Medulla oblongata (tissue), 1 donor: ENCODE results near the gene BOK.

Experiments used
- DNase-seq: peaks from one replicate; pipeline ENCODE4 v3.0.0-alpha.2; 2015; ENCODE audit errors: extremely low spot score

The BOK gene

DNA sequence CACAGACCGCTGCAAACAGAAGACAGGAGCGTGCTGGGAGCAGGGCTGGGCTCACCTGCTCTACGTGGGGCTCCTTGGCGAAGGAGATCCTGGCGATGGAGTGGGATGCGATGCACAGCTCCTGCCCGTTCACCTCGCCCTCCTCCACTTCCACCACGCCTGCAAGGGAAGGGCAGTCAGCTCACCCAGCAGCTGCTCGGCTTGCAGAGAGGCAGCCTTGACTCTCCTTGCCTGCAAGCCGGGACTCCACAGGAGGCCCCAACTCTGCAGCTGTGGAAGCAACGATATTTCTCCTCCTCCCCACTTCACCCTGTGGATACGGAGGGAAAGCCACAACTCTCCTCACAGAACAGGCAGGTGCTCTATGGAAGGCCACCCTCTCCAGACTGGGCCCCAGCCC, 43.3 kb downstream of the BOK start:
- DNase-seq = no peak

DNA sequence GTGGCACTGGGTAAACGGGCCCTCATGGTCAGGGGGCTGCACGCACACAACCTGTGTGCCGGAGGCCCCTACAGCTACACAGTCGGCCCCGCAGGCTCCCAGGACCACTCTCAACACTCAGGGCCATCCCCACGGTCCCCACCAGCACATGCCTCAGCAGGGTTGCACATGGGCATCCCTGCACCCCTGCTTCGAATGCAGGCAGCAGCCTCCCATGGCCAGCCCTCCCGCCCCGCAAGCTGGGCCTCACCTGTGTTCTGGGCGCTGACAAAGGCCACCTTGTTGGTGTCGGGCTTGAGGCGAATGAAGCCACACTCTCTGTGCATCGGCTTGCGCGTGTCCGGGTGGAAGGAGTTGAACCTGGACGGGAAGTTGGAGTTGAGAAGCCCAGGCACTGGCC, 44.2 kb downstream of the BOK start:
- no peak for DNase-seq

DNA sequence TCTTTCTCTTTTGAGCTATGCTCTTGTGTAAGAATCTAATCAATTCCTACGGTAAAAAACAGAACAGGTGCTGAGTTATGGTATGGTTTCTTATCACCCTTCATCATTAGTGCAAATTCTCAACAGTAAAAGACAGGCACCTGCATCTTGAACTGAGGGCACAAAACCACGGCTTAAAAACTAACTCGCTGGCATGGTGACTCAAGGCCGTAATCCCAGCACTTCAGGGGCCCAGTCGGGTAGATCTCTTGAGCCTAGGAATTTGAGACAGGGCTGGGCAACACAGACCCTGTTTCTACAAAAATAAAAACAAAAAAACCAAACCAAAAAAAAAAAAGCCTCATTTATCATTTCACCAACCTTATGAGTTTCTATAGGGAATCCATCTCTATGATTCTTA, 45.1 kb downstream of the BOK start:
- DNase-seq = no peak

DNA sequence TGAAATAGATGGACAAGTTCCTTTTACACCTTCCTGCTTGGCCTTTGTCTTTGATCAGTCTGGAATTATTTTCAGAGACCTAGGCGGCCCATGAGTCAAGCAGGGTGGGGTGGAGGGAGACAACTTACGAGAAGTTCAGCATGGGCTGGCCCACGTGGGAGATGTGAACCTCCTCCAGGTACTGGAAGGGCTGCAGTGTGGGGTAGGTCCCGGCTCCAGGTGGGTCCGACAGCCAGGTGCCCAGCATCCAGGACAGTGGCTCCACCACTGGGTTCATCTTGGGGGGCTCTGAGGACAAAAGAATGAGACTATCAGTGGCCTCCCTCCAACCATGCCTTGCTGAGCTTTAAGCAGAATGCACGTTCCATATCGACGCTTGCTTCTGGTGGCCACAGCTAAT, 47.6 kb downstream of the BOK start:
- no peak for DNase-seq

DNA sequence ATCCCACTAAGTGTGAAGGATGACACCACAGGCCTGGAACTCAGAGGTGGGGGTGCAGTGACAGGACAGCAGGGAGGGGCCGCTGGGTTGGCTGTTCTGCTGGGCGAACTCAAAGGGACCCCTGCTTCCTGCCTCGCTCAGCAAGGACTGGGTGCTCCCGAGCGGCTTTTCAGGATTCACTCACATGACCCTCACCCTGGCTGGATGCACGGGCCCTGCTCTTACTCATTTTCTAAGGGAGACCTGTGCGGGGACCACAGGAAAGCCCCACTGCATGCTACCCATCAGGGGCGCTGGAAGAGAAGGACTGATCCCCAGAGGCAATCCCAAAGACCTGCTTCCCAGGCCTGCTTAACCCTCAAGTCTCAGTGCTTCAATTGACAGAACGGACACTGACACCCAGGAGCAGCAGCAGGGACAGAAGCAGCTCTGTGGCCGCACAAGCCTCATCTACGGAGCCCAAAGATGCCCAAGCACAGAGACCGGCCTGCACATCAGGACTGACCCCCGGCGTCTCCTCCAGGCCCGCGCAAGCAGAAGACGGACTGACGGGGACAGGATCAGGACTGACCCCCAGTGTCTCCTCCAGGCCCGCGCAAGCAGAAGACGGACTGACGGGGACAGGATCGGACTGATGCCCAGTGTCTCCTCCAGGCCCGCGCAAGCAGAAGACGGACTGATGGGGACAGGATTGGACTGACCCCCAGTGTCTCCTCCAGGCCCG, 48.8 kb downstream of the BOK start:
- DNase-seq = no peak

DNA sequence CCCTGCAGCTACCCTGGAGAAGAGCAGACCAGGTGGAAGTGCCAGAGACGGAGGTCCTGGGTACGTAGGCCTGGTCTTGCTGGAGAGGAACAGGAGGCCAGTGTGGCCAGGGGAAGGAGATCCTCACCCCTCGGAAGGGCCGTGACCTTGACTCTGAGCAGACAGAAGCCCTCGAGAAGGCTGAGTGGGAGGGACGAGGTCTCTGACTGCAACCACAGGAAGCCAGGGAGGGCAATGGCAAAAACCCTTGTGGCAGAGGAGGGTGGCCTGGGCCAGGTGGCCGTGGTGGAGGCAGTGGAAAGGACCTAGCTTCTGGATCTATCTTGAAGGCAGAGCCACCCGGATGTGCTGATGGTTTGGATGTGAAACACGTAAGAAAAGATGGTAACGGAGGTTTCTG, 50.3 kb downstream of the BOK start:
- no peak for DNase-seq

DNA sequence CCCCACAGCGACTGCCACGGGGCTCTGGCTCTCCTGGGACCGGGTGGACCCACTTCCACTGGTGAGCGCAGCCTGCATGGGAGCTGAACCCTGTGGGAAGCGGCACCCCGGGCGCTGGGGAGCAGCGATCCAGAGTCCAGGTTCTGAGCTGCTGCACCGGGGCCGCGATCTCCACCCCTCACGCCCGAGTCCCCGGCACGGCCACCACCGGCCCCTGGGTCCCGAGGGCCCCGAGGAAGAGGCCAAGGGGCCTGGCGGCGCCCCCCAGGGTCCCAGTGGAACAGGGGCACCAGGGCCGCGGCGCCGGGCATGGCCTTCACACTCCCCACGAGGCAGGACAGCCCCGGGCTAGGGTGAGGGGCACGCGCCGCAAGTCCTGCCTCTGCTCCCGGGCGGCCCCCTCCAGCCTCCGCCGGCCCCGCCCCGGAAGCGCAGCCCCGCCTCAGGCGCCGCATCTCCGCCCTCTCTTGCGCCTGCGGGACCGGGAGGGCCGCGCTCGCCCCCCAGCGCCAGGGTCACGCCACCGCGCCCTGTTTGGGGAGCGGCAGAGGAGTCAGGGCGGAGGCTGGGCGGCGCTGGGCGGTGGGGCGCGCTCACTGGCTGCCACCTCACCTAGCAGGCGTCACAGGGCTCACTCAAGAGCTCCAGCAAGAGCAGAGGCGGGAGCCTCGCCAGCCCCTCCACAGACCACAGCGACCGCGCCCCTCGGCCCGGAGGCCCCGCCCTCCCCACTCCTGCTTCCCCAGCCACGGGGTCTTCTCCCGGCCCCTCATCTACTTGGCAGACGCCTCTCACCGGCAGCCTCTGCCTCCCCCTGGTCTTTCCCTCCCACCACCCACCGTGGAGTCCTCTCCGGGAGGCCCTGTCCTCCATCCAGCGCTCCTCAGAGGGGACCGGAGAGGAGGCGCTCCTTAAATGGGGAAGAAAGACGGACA, 51.6 kb downstream of the BOK start:
- DNase-seq = peak; percentile 71

DNA sequence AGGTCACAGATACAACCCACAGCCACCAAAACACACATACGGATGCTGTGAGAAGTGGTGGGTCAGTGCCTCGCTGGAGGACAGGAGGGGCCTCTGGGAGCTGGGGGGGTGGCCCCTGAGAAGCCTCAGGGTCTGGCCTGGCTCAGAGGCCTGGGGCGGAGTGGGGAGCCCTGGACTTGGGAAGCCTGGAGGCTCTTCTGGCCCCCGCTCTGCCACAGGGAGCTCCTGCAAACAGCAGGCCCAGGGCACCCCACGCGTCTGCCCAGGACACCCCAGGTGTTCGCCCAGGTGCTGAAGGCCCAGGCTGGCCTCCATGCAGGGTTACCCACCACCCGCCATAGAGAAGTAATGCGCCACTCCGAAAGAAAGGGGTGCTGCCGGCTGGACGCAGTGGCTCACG, 52.5 kb downstream of the BOK start:
- DNase-seq = no peak

DNA sequence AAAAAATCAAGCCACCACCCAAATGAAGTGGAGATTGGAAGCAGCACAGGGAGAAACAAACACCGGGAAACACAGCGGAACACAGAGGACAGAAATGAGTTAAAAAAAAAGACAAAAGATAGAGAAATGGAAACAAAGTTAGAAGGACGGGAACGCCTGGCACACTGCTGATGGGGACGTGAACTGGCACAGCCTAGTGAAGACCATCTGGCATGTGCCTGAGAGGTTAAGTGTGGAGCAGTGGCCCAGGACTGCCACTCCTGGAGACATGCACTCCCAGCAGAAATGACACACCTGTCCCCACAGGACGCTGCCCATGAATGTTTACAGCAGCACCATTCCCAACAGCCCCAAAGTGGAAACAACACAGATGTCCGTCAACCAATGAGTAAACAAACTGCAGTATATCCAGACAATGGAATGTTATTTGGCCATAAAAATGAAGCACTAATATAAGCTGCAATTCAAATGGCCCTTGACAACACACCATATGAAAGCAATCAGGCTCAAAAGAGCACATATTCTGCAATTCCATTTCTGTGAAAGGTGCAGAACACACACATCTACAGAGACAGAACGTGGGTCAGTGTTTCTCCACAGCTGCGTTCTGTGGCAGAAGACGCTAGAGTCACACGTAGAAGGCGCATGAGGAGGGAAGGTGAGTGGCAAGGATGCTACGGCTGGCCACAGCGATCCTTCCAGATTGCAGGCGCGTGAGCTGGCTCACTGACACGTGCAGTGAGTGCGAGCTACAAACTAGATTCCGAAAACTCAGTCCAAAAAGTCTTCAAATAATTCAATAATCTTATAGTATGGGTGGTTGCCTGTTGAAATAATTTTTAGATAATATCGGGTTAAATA, 53.8 kb downstream of the BOK start:
- no peak for DNase-seq

DNA sequence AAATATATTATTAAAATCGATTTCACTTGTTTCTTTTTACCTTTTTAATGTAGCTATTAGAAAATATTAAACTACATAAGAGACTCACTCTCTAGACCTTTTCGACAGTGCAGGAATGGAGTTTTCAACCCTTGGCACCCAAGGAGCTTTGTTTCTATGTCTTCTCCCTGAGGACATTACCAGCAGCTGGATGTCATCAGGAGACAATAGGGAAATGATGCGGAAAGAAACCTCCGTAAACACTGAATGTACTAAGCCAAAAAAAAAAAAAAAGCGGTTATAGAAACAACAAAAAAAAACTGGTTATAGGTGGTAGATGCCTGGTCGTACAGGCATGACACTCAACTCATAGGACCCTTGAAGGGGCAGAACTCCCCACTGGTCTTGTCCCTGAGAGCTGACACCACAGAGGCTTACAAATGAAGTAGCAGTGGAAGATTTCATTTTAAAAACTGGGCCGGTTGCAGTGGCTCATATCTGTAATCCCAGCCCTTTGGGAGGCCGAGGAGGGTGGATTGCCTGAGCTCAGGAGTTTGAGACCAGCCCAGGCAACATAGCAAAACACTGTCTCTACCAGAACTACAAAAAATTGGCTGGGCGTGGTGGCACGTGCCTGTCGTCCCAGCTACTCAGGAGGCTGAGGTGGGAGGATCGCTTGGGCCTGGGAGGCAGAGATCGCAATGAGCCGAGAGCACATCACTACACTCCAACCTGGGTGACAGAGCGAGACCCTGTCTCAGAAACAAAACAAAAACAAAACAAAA, 54.7 kb downstream of the BOK start:
- DNase-seq = no peak

DNA sequence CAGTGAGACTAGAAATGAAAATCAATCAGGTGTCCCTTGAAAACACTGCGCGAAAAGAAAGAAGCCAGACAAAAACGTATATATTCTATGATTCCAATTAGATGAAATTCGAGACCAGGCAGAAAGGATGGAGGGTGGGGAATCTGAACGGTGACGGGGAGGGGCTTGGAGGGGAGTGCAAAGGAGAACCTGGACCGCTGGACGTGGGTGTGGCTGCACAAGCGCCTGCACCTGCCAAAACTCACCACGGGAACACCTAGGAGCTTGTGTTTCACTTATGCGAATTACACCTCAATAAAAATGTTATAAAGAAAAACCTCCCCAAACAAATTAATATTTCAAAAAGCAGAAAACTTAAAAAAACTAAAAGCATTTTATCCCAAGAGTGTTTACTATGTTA, 56.5 kb downstream of the BOK start:
- DNase-seq = no peak

DNA sequence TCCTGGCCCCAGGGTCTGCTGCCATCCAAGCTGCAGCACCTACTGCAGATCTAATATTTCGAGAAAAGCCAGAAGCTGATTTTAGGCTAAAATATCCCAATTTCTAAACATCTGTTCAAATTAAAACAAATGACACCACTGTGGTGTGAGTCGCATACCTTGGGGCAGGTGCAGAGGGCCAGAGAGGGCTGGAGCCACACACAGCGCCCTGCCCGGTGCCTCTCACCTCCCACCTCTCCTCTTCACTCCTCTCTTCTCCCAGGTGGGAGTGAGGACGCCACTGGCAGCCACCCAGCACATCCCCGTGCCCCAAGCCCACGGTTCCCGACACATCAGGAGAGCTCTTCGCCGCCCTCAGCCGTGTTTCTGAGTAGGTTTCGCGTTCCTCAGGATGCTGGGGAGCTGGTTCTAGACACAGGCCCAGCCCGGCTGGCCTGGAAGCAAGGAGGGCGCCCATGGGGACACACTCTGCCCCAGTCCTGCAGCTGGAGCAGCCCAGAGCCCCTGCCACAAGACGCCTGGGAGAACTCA, 57.0 kb downstream of the BOK start:
- DNase-seq = no peak

DNA sequence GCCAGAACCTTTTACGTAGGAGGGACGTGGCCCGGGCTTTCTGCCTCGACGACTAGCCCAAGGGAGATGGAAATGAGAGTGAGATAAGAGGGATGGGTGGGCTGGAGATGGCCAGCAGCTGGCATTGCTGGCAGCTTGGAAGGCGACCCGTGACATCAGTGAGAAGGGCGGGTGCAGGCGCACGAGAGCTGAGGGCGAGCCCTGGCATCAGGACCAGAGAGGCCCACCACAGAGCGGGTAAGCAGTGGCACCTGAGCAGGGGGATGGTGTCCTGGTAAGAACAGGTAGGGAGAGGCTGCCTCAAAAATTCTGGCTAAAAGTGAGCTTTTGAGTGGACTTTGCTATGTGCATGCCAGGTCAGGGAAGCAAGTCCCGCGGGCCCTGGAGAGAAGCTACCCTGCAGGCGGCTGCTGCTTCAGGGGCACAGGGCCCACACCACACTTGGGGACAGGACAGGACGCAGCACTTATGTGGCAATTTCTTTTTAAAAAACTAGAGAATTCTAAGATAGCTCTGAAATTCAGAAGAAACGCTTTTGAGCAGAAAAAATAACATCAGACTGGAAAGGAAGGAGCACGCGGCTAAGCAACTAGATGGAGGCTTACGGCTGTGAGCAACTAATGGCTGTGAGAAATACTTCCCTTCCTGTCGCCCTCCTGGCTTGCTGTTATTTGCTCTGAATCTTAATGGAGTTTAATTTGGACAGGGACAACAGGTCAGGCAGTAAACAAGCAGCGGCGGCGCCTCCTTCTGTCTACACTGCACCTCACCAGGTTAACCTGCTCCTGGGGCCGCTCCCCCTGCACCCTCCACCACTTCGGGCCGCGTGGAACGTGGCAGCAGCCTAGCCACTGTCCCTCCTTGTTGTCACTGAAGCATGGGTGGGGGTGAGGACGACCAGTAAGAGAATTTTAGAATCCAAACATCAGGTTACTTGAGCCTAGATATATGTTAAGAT, 57.9 kb downstream of the BOK start:
- DNase-seq = no peak

DNA sequence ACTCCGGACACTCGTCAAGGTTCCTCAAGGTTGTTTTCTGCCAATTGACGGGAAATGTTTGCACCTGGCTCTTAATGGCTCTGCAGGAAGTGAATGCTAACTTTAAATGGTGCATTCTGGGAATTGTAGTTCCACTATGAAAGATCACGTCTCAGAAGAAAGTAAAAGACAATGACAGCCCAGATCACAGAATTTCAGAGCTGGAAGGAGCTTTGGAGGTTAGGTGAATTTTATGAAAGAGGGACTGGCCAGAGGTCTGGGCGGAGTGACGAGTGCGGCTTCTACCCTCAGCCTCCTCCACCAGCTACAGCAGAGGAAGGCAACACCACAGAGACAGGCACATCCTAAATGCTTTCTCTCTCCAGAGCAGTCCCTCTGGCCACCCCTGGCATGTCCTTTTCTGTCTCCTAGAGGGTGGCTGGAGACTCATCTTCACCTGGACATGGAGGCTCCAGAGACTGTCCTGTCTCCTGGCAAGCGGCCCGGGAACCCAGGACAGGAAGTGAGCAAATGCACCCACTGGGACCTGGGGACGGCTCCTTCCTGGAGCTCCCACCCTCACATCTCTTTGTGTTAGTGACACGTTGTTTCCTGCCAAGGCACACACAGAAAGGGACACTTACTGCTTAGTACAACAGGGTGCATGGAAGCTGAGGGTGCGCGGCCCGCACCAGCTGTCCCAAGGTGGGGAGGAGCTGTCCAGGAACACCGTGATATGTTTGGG, 59.0 kb downstream of the BOK start:
- no peak for DNase-seq

DNA sequence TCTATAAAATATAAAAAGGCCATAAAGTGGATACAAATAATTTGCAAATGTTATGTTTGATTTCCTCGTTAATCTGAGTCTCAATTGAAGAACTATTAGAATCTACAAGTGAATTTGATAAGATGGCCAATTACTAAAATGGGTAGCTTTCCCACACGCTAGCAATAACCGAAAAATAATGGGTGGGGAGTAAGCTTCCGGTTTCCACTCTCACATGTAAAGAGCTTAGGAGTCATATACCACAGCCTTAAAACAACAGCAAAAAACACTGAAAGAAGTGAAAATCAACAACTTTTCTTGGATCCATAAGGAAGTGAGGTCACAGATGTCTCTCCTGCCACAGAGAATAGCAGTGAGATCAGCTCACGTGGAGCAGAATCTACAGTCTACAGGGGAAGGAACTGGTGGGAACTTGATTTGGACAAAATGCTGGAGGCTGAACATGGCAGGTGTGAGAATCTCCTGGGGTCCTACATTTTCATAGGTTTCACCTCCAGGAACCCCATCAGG, 59.8 kb downstream of the BOK start:
- no peak for DNase-seq

DNA sequence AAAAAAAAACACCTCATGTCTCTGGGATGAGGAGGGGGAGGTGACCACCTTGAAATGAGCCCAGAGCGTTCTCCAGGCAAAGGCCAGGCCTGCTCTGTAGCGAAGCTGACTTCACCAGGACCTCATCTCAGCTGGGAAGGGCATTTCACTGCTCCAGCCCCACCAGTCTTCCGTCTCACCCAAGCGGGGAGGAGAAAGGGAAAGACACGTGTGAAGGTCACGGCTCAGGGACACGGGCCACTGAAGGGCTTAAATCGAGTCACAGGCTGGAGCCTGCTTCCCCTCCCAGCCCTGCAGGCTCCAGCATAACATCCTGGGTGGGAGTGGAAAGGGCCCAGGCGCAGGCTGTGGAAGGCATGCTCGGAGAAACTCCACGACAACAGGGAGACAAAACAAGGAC, 60.3 kb downstream of the BOK start:
- no peak for DNase-seq

DNA sequence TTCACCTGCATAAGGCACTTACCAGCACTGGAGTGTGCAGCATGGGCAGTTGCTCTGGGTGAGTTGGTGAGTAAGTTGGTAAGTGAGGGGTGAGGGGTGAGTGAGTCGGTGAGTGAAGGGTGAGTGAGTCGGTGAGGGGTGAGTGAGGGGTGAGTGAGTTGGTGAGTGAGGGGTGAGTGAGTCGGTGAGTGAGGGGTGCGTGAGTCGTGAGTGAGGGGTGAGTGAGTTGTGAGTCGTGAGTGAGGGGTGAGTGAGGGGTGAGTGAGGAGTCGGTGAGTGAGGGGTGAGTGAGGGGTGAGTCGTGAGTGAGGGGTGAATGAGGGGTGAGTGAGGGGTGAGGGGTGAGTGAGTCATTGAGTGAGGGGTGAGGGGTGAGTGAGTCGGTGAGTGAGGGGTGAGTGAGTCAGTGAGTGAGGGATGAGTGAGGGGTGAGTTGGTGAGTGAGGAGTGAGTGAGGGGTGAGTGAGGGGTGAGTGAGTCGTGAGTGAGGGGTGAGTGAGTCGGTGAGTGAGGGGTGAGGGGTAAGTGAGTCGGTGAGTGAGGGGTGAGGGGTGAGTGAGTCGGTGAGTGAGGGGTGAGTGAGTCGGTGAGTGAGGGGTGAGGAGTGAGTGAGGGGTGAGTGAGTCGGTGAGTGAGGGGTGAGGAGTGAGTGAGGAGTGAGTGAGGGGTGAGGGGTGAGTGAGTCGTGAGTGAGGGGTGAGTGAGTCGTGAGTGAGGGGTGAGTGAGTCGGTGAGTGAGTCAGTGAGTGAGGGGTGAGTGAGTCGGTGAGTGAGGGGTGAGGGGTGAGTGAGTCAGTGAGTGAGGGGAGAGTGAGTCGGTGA, 61.3 kb downstream of the BOK start:
- no peak for DNase-seq

DNA sequence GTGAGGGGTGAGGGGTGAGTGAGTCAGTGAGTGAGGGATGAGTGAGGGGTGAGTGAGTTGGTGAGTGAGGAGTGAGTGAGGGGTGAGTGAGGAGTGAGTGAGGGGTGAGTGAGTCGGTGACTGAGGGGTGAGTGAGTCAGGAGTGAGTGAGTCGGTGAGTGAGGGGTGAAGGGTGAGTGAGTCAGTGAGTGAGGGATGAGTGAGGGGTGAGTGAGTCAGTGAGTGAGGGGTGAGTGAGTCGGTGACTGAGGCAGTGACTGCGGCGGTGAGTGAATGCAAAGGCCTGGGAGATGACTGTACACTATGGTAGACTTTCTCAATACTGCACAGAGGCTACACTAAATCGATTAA, 61.8 kb downstream of the BOK start:
- DNase-seq = no peak
